NCI-H510A (cell line): ENCODE measurements around the gene SOX10.
A peak's percentile ranks its signal among the peaks of the same experiment; 100 is the strongest.
"Not testable (repeated sequence)": the region's sequence is repeated elsewhere in the genome, so short reads cannot be mapped to it uniquely, and the experiment has no call there.

Source experiments
- DNase-seq: peaks from one replicate; lab custom pipeline; 2025; lab: John Stamatoyannopoulos, UW

Gene SOX10

GRCh38 chr22:37961062-37961461 is 23.3 kb downstream of the SOX10 start:
- DNase-seq = no peak

- no peak for DNase-seq
Observed at GRCh38 chr22:37959231-37959825, 25.0 kb downstream of the SOX10 start.

GRCh38 chr22:37957232-37957631 is 27.1 kb downstream of the SOX10 start:
- DNase-seq = no peak

GRCh38 chr22:37955825-37956397 is 28.4 kb downstream of the SOX10 start:
- not testable (repeated sequence) for DNase-seq

- no peak for DNase-seq
Observed at GRCh38 chr22:37954686-37955085, 29.7 kb downstream of the SOX10 start.

GRCh38 chr22:37953437-37954179 is 30.7 kb downstream of the SOX10 start, which contains the start of the genes C22orf23 and POLR2F:
TSS of gene C22orf23 (minus strand) at chr22:37953601. CDS start at chr22:37953149, 452 bp downstream.
TSS of gene POLR2F (plus strand) at chr22:37953699. CDS start at chr22:37953788, 89 bp downstream.
- DNase-seq = peak; percentile 73

- no peak for DNase-seq
Observed at GRCh38 chr22:37953062-37953436, 31.3 kb downstream of the SOX10 start.

GRCh38 chr22:37952629-37953028 is 31.7 kb downstream of the SOX10 start:
- DNase-seq = not testable (repeated sequence)

- no peak for DNase-seq
Observed at GRCh38 chr22:37951305-37951704, 33.0 kb downstream of the SOX10 start.

- not testable (repeated sequence) for DNase-seq
Observed at GRCh38 chr22:37947142-37947795, 37.1 kb downstream of the SOX10 start.

- not testable (repeated sequence) for DNase-seq
Observed at GRCh38 chr22:37944423-37944822, 39.9 kb downstream of the SOX10 start.

GRCh38 chr22:37943825-37944198 is 40.5 kb downstream of the SOX10 start:
- DNase-seq = no peak

GRCh38 chr22:37943136-37943824 is 41.1 kb downstream of the SOX10 start:
- DNase-seq = no peak

- DNase-seq = no peak
Observed at GRCh38 chr22:37942133-37942532, 42.2 kb downstream of the SOX10 start.

- DNase-seq = no peak
Observed at GRCh38 chr22:37940698-37941376, 43.5 kb downstream of the SOX10 start.

- DNase-seq = no peak
Observed at GRCh38 chr22:37933711-37934376, 50.5 kb downstream of the SOX10 start.

GRCh38 chr22:37932821-37933578 is 51.4 kb downstream of the SOX10 start:
- no peak for DNase-seq

- no peak for DNase-seq
Observed at GRCh38 chr22:37932401-37932800, 52.0 kb downstream of the SOX10 start.

GRCh38 chr22:37931893-37932389 is 52.4 kb downstream of the SOX10 start:
- no peak for DNase-seq

GRCh38 chr22:37930952-37931440 is 53.4 kb downstream of the SOX10 start:
- no peak for DNase-seq
